Globus pallidus (tissue), 1 donor: ENCODE measurements around the gene TNIP1.

Experiments
- DNase-seq: peaks from one replicate; pipeline ENCODE4 v3.0.0-alpha.2; 2015; ENCODE audit warnings: low spot score

Gene TNIP1

DNA sequence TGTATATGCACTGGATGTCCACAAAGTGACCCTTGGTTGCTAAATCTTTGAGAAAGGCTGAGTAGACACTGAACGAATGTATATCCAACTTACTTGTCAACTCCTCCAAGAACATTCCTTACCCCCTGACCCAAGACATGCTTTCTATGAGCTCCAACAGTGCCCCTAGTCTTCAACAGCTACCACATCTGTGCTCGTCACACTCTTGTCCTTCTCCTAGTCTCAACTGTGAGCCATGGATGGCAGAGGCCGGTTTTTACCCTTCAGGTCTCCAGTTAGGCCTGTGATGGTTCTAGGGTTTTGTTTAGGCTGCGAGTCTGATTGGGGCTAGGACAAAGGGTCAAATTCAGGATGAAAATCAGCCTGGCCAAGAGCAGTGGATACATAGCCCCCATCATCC is 79.4 kb downstream of the TNIP1 start:
- DNase-seq, result no peak

GRCh38 chr5:150999704-151000442 is 81.0 kb downstream of the TNIP1 start:
- DNase-seq, result no peak

DNA sequence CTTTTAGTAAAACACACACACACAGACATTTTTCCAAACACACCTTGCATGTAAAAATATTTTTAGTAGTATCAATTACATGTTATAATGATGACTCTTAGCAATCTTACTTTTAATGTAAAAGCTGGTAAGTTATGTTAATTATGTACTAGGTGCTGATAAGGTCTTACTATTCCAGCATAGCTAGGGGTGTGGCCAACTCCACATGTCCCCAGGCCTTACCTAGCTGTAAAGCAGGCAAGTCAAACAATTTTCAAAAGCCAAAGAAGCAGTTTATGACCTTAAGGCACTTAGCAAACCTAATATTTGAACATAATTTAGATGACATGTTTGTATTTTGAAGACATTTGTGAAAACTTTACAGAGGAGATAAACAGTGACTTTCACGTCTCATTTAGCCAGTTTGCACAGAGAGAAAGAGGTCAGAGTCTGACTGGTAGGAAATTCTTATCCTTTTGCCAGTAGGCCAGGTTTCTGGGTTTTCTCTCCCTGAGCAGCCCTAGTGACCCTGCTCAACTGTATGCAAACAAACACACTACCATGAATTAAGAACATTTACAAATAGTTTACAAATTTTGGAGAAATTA is 86.9 kb downstream of the TNIP1 start:
- DNase-seq, result no peak

DNA sequence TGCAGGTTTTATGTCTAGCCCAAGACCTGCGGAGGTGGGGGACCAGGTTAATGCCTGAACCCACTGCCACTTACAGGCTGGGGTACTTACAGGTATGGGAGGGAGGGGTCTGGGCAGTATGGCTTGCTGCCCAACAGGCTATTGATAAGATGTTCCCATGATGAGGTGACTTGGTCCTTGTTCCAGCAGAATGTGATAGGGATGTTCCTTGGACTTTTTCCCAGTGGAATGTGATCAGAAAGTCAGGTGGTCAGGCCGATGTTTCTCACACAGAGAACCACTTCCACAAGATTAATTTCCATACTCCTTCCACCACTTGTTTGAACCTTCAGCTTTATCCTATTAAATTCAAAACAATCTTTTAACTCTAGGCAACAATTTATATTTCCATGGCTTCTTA is 87.4 kb downstream of the TNIP1 start:
- no peak for DNase-seq

DNA sequence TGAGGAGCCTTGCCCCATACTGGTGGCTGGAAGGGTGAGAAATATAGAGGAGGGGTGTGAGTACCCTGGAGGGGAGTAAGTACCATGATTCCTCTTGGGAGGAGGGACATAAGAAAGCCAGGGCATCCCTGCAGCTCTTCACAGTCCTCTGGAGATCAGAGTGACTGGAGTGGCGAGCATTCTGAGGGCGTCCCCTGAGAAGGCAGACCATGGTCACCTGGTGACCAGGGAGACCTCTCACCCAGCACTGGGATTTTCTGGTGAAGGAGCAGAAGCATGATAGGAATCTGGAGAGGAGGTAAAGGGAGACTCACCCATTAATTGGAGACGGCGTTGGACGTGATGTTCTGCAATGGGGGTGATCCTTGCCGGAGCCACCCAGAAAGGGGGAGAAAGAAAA is 88.1 kb downstream of the TNIP1 start:
- DNase-seq, result no peak

- no peak for DNase-seq
These were observed 91.1 kb downstream of the TNIP1 start for GRCh38 chr5:150989695-150990094.

DNA sequence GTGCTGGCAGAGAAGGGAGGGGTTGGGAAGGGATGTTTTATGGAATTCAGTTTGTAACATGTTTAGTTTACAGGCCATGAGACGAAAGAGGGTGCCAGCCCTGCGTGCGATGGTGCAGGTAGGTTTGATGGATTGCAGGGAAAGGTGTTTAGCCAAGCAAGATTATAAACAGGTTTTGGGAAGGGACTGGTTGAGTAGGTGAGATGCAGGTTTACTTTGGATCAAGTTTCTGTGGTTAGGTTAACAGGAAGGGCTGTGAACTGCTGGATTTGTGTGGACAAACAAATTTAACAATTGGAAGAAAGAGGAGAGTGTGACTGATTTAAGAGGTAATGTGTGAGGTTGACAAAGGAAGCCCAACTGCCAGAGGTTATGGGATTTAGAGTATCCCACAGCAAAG is 93.1 kb downstream of the TNIP1 start:
- no peak for DNase-seq
